Hematopoietic multipotent progenitor cell (in vitro differentiated cells): ENCODE measurements around the gene APOBEC3H. TPM values are rescaled to one million over a fixed set of nuclear protein-coding genes. Genes with fewer than 3 reads are reported as not detected.
A peak's percentile ranks its signal among the peaks of the same experiment; 100 is the strongest.

Source experiments
- DNase-seq, 3 donors: peaks; one replicate each; pipeline ENCODE4 v3.0.0-alpha.2; 2011 to 2015; ENCODE audit warnings: low read depth in 2 of 3, low spot score in 2 of 3
- total RNA-seq: library from RNA; depleted of rRNA; stranded (reverse); fragments of >200 nt; gene quantifications from one replicate; pipeline ENCODE4 v1.2.3, GENCODE V29; 2012

The APOBEC3H gene
- total RNA-seq, 1 donor, result 0.27 TPM

DNA sequence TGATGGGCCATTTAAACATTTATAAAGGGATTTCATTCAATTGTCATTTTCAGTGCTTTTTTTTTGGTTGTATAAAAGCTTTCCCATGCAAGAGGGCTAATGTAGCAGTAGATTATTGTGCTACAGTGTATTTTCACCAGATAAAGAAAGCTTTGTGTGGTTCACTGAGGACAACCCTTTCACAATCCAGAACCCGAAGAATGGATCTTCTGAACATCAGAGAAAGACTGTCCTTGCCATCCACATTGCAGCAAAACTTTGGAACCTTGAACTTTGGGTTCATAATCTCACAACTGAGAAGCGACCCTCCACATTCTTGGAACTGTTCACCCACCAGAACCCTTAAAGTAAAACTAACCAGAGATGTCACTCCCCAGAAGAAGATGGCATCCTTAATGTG lies 9.3 kb downstream of the APOBEC3H start:
- no peak for DNase-seq

DNA sequence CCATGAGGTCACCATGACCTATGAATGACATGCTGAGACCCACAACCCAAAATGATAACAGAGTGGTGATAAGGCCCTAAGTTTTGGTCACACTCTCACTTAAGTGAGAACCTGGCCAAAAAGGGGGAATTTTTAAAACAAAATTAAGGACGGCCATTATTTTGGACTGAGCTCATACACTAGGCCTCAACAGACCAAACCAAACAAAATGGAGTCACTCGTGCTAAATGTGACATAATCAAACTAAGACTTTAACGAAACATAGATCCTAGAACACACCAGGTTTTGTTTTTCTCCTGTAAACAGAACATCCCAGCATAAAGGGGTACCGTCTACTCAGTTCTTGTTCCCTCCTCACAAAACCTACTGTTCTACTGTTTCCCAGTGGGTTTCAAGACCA lies 11.4 kb downstream of the APOBEC3H start:
- no peak for DNase-seq

DNA sequence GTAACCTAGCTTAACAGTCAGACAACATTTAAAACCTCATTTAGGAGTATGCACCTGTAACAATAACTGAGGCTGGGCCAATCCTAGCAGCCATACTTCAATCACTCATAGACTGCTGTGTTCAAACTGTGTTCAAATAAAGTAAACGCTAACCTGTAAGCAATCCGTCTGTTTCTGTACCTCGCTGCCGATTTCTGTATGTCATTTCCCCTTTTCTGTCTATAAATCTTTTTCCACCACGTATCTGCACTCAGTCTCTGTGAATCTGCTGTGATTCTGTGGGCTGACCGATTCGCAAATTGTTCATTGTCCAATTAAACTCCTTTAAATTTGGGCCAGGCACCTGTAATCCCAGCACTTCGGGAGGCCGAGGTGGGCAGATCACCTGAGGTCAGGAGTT lies 12.3 kb downstream of the APOBEC3H start:
- DNase-seq, result peak in 1 of 3 donors; percentile 57

DNA sequence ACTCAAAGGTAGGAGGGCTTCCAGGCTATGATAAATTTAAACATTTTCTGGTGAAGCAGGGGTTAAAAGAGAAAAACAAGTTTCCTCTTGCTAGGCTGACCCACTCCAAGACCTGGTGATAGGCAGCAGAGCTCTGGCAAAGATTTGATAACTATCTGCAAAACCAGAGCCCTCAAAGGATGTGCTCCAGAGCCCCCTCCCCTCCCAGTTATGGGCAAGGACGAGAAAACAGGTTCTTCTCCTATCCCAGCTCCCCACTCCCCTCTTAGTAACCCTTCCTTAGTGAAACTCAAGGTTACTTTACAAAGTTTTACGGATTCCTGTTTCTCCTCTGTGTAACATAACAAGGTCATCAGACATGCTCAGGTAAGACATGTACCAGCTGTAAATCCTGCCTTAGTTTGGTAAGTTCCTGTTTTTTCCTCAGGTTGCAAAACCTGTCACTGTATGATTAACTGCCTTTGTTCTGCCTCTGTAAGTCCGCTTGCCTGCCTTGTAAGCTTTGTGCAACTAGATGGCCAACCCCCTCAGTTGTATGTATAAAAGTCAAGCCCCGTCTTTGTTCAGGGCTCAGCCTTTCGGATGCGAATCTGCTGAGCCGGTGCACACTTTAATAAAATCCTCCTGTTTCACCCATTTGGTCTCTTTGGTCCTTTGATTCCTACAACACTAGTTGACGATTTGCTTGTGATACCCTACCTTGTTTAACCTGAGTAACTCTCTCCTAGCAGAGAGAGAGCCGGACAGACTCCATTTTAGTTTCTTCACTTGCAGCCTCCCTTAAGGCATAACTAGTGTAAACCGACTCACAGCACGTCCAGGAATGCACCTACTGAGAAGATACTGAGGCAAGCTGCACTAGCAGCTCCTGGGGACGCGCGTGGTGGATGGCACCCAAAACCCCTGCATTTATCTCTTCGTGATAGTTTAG lies 13.9 kb downstream of the APOBEC3H start:
- peak in 2 of 3 donors; percentile 66 to 83 for DNase-seq

DNA sequence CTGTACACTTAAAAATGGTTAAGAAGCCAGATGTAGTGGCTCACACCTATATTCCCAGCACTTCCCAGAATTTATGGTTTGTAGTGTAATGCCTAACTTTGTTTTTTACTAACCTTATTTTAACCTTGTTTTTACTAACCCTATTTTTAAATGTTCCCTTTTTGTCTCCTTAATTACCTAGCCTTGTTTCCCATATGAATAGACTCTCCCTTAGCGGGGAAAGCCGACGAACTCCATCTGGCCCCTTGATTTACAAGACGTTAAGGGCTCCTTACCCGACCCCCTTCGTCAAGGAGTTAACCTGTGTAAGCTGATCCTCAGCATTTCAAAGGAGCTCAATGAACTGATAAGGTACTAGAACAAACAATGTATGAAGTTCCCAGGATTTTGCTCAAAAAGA lies 17.1 kb downstream of the APOBEC3H start:
- DNase-seq, result no peak

DNA sequence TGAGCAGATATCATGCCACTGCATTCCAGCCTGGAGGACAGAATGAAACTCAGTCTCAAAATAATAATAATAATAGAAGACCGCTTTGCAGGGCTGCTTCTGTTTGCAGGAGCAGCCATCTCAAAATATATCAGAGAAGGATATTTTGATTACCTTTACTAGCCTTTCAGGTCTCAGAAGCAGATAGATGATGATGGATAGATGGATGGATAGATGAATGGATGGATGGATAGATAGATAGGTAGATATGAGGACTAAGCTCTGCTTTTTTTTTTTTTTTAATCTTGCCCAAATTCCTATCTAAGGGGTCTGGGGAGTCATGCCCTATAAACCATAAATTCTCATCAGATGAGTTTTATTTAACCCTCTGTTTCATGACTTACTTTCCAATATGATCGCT lies 18.5 kb downstream of the APOBEC3H start:
- DNase-seq, result no peak

DNA sequence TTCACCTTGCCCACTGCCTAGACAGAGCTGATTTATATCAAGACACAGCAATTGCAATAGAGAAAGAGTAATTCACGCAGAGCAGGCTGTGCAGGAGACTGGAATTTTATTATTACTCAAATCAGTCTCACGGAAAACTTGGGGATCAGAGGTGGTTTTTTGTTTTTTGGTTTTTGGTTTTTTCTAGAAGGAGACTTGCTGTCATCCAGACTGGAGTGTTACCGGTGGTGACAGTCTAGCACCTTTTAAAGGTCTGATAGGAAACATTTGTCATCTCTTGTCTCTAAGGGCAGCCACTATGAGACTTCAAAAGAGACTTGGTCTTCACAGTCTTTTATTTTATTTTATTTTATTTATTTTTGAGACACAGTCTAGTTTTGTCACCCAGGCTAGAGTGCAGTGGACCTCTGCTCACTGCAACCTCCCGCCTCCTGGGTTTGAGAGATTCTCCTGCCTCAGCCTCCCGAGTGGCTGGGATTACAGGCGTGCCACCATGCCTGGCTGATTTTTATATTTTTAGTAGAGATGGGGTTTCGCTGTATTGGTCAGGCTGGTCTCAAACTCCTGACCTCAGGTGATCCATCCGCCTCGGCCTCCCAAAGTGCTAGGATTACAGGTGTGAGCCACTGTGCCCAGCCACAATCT lies 19.1 kb downstream of the APOBEC3H start:
- no peak for DNase-seq

DNA sequence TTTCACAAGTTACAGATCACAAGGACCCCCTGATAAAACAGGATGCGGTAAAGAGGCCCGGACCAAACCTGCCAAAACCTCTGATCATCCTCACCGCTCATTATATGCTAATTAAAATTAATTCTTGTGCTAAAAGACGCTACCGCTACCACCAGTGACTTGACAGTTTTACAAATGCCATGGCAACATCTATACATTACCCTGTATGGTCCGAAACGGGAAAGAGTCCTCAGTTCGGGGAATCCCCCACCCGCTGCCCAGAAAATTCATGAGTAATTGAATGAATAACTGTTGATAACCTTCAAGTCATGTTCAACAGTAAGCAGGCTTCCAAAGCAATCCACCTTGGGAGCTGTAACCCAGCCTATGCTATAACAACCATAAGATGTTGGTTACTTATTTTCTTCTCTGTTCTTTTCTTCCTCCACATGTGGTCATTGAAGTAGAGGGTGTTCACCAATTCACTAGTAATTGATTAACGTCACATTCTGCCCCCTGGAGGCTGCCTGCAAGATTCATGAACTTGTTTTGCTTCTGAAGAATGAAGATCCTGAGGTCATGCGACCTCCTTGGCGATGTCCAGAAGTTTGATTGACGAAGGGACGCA lies 20.6 kb downstream of the APOBEC3H start:
- DNase-seq, result peak in 2 of 3 donors; percentile 33 to 49

DNA sequence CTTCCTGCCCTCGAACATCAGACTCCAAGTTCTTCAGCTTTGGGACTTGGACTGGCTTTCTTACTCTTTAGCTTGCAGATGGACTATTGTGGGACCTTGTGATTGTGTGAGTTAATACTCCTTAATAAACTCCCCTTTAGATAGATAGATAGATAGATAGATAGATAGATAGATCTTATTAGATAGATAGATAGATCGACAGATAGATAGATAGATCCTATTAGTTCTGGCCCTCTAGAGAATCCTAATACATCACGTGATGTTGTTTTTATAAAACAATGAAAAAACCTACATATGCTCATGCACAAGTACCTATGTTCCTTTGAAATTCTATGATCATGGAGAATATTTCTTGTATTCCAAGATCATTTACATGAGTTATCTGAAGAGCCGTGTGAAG lies 23.9 kb downstream of the APOBEC3H start:
- no peak for DNase-seq

DNA sequence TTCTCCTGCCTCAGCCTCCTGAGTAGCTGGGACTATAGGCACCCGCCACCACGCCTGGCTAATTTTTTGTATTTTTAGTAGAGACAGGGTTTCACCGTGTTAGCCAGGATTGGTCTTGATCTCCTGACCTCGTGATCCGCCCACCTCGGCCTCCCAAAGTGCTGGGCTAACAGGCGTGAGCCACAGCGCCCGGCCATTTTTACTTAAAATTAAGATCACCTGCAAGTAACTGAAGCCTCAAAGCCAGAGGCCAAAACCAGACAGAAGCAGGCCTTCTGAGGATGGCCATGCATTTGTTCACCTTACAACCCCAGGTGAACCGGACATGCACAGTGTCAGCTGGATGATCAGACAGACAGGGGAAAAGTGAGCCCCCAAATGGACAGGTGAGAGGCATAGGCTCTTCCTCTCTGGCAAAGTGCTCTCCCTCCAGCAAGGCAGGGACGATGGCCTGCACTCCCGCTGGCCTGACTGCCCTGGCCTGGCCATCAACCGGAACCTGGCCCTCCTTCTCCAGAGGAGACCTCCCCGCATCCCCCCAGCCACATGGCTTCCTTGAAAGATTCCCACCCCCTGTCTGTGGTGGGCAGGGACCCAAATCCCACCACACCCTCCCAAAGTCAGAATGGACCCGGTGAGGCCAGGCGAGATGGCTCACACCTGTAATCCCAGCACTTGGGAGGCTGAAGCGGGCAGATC lies 25.9 kb downstream of the APOBEC3H start:
- DNase-seq, result no peak

DNA sequence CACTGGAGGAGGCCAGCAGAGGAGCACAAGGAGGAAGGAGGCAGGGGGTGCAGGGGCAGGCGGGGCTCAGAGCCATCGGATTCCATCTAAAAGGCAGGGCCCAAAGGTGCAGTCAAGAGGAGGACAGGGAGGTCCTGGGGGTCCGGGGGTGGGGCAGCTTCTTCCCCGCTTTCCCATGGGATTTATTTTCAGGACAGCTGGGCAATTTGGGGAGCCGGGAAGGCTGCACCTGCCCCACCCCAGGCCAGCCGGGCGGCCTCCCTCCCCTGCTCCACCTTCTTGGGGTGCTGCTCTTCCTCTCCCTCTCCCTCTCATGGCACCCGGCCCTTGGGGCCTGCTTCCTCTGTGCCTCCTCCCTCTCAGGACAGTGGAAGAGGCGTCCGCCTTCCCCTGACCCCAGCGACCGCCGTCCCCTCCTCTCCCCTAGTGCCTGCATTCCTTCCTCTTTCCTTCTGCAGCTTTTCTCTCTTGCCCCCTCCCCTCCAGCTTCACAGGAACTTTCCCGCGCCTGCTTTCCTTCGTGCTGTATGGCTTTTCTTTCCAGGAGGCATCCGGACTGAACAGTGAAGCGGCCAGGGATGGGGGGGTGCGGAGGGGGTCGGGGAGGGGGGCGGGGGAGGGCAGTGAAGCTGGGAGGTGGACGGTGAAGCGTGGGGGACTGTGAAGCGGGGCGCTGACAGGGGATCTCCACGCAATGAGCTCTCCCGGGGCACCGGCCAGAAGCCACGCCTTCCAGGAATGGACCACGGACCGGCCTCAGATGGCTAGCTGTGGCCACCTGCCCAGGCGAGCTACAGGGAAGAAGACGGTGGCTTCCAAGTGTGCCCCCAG lies 26.9 kb downstream of the APOBEC3H start:
- no peak for DNase-seq

DNA sequence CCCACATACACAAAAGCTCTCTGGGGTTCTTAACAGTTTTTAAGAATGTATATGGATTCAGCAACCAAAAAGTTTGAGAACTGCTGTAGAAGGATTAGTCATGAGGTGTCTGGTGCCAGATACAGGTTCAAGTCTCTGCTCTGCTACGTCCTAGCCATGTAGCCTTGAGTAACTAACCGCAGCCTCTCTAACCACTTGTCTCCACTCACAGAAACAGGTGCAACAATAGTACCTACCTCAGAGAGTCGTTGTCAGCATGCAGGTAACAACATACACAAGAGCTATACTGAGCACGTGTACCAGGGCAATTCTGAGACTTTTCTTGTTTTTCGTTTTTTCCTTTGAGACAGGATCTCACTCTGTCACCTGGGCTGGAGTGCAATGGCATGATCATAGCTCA lies 28.6 kb downstream of the APOBEC3H start:
- no peak for DNase-seq

DNA sequence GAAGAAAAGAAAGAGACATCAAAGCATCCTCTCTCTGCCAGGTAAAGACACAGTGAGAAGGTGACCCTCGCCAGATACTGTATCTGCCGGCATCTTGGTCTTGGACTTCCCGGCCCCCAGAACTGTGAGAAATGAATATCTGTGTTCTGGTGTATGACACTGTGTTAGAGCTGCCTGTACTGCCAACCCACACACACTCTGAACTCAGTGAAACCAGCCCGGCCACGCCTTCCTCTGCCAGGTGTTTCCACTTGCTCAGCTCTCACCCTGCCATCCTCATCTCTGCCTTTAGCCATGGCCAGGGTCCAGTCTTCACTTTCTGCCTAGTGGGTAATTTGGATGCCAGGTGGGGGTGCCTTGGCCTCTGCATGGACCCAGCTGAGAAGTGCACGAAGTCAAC lies 31.5 kb downstream of the APOBEC3H start:
- DNase-seq, result no peak

DNA sequence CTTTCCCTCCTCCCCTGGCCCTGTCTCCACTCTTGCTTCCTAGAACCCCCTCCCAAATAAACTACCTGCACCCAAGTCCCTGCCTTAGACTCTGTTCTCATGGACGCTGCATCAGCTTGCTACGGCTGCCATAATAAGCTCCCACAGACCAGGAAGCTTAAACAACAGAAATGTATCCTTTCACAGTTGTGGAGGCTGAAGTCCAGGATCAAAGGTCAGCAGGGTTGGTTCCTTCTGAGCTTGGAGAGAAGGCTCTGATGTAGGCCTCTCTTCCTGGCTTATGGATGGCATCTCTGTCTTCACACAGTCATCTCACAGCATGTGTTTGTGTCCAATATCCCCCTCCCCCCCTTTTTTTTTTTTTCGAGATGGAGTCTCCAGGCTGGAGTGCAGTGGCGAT lies 32.0 kb downstream of the APOBEC3H start:
- DNase-seq, result no peak

DNA sequence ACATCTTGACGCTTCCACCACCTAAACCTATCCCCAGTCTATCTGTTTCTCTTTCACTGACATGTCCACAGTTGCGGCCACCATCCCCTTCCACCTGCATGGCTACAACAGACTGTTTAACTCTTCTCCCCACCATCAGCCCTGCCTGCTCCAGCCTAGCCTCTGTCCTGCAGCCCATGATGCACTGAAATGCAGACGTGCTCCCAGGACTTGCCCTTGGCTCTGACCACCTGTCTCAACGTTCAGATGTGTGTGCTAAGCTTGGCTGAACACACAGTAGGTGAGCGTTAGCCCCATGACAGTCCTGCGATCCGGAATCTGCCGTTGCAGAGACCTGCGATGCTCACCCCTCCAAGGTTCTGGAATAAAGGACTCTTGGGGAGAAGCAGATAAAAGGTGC lies 32.7 kb downstream of the APOBEC3H start:
- DNase-seq, result no peak

DNA sequence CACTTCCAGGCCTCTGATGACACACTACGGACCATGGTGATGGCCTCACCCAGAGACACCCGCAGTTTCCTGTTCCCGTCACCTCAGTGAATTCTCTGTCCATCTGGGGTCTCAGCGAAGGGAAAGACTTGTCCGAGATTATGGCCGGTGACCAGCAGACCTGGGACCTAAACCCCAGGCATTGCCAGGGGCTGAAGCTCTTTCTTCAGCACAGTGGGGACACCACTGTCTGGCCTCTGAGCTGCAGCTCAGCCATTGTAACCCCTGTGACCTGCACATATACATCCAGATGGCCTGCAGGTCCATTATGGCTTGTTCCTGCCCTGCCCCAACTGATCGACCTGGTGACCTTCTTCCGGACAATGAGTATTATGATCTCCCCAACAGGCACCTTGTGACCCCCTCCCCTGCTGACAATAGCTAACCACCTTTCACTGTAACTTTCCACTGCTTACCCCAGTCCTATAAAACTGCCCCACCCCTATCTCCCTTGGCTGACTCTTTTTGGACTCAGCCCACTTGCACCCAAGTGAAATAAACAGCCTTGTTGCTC lies 33.2 kb downstream of the APOBEC3H start:
- no peak for DNase-seq

DNA sequence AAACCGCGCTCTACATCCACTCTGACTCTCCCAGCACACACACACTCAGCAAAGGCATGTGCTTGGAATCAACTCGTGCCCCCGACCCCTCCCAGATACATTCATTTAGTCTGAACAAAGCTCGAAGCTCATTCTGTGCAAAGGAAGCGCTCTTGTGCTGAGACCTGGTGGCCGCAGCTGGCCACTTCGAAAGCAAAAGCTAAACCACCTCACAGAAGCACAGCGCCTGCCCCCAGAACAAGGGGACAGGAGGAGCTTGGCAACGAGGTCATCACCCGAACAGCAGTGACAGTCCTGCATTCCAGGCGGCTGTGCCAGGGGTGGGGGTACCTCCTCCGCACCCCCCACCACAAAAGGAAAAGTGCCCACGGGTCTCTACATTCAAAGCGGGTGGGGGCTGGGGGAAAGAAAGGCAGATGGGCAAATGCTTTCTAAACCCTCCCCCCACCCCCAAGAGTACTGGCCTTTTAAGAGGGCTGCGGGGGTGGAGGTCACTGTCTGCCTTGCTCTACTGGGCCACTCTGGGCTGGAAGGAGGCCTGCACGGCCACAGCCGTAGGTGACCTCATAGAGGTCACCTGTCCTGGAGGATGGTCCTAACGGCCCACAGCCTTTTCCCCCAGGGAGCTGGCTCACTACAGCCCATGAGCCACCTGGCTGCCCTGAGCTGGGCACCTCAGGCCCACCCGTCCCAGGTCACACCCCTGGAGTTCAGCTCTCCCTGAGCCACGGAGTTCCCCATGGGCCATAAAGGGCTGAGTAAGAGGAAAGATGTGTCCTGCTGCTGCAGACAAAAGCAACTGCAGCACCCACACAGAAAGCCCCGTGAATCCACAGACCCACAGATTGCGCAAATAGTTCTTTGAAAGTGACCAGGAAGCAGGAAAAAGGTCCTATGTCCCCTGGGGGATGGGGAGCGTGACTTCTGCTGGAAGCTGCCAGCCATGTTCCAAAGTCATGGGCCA lies 34.1 kb downstream of the APOBEC3H start:
- no peak for DNase-seq

DNA sequence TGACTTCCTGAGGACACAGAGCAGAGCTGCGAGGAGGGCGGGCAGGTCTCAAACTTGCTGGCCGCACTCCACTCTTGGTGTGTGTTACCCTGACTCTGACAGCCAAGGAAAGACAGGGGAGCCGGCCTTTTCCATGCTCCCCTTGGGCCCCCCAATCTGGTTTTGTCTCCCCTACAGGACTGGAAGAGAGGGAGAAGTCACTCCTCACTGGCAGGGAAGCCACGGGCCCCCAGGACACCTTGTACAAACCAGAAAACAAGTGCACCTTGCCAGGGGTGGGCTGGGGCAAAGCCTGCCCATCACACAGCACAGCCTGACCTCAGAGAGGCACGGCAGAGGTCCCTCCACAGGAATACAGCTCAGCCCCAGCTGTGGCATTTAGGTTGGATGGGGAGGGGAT lies 35.2 kb downstream of the APOBEC3H start:
- DNase-seq, result no peak
